Vagina (tissue), 2 donors: ENCODE data around the gene CAMK2A.

ENCODE experiments used
- POLR2AphosphoS5 ChIP-seq, 2 donors: sonication (generic); formaldehyde crosslinking; IDR thresholded peaks; one replicate each; pipeline ENCODE4 v1.9.0; 2017; ENCODE audit warnings: antibody characterized with exemption in 2 of 2, mild to moderate bottlenecking in 2 of 2, low read depth in 1 of 2; ENCODE audit not compliant: insufficient read depth in 1 of 2
- TF ChIP-seq, protein P1 (sequence below), 3 experiments: fragments of 450-650 bp in 2 of 3; fragments of 200-600 bp in 1 of 3; sonication (generic) in 1 of 3; IDR thresholded peaks; one replicate each; pipeline ENCODE4 v1.5.1; 2017 to 2019; ENCODE audit warnings: antibody characterized with exemption in 3 of 3, mild to moderate bottlenecking in 2 of 3, moderate library complexity in 2 of 3

DNA sequence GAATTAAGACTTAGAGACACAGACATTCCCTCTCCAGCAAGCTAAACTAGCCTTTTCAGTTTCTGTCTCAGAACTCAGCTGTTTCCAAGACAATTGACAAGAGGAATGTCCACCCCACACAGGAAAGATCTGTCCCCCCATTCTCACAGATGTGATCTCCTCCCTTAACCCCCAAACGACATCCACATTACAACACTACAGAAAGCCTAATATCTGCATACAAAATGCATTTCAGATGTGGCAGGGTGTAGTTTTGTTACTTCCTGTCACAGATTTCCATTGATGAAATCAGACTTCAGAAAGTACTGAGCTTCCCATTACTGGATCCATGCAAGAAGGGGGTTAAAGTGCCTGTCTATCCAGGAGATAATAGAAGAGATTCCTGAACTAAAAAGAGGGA lies 16.0 kb upstream of the CAMK2A start:
- TF ChIP-seq, protein P1, sequence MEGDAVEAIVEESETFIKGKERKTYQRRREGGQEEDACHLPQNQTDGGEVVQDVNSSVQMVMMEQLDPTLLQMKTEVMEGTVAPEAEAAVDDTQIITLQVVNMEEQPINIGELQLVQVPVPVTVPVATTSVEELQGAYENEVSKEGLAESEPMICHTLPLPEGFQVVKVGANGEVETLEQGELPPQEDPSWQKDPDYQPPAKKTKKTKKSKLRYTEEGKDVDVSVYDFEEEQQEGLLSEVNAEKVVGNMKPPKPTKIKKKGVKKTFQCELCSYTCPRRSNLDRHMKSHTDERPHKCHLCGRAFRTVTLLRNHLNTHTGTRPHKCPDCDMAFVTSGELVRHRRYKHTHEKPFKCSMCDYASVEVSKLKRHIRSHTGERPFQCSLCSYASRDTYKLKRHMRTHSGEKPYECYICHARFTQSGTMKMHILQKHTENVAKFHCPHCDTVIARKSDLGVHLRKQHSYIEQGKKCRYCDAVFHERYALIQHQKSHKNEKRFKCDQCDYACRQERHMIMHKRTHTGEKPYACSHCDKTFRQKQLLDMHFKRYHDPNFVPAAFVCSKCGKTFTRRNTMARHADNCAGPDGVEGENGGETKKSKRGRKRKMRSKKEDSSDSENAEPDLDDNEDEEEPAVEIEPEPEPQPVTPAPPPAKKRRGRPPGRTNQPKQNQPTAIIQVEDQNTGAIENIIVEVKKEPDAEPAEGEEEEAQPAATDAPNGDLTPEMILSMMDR (IDR thresholded peaks at IDR 0.05), result no peak
- no peak for TF ChIP-seq POLR2AphosphoS5 (IDR thresholded peaks at IDR 0.05; ENCODE audit: insufficient read depth in 1 of 2, low read depth in 1 of 2)
